Breast epithelium (tissue), 3 donors: Measurements from ENCODE around the gene SLC6A12.

Experiments used
- CTCF ChIP-seq, 3 donors: fragments of 450-650 bp; IDR thresholded peaks; one replicate each; pipeline ENCODE4 v1.5.1; 2016 to 2017; ENCODE audit warnings: antibody characterized with exemption in 3 of 3, mild to moderate bottlenecking in 3 of 3, moderate library complexity in 3 of 3
- POLR2AphosphoS5 ChIP-seq, 3 donors: sonication (generic); formaldehyde crosslinking; IDR thresholded peaks; one replicate each; pipeline ENCODE4 v1.6.1; 2017; ENCODE audit warnings: antibody characterized with exemption in 3 of 3

DNA sequence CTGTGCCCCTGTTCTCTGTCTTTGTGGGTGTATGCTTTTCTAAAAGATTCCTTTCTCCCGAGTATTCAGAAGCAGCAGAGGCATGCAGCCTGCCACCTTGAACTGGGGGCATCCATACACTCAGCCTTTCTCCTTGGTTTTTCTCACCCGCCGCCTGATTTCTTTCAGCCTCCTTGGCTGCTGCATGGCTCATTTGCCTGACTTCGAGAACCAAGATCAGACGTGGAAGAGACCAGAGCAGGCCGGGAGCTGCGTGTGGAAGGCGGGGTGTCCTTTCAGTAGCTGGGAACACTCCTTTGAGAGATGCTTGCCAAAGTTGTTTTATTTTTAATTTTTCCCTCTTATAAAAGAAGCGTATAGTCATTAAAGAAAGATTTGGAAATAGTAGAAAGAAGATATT, 53.1 kb downstream of the SLC6A12 start:
- no peak for TF ChIP-seq POLR2AphosphoS5 (IDR thresholded peaks at IDR 0.05)
- TF ChIP-seq CTCF (IDR thresholded peaks at IDR 0.05) = no peak
